Osteoblast (primary cell): Measurements from ENCODE around the gene PLSCR4. TPM values are rescaled to one million over a fixed set of nuclear protein-coding genes. Genes with fewer than 3 reads are reported as not detected.

ENCODE experiments used
- DNase-seq: peaks from one replicate; pipeline ENCODE4 v3.0.0; 2011; ENCODE audit warnings: low spot score, mixed read lengths; ENCODE audit not compliant: insufficient read length; ENCODE audit errors: missing footprints
- H2AFZ ChIP-seq: 2 replicates; pipeline ENCODE4 v1.6.0; 2011; ENCODE audit warnings: mild to moderate bottlenecking, low read length
- H3K27ac ChIP-seq: 2 replicates; pipeline ENCODE4 v1.5.1; 2011; ENCODE audit warnings: mild to moderate bottlenecking, low read depth, low read length, moderate library complexity
- H3K27me3 ChIP-seq: 2 replicates; pipeline ENCODE4 v1.6.0; 2012; ENCODE audit warnings: mild to moderate bottlenecking, control low read depth, inconsistent platforms, low read length, moderate library complexity; ENCODE audit not compliant: insufficient read depth
- H3K36me3 ChIP-seq: 2 replicates; pipeline ENCODE4 v1.5.1; 2011; ENCODE audit warnings: mild to moderate bottlenecking, low read length, control low read depth, moderate library complexity; ENCODE audit not compliant: insufficient read depth
- H3K4me1 ChIP-seq: 2 replicates; pipeline ENCODE4 v1.5.1; 2011; ENCODE audit warnings: mild to moderate bottlenecking, low read length, control low read depth, moderate library complexity; ENCODE audit not compliant: insufficient read depth
- H3K4me2 ChIP-seq: 2 replicates; pipeline ENCODE4 v1.6.0; 2011; ENCODE audit warnings: mild to moderate bottlenecking, low read length; ENCODE audit not compliant: insufficient read depth
- H3K4me3 ChIP-seq: fragments of 200-600 bp; sonication (generic); 3 replicates; pipeline ENCODE4 v1.5.1; 2012; ENCODE audit warnings: mild to moderate bottlenecking, low read length, inconsistent platforms; ENCODE audit not compliant: insufficient read depth
- H3K79me2 ChIP-seq: 2 replicates; pipeline ENCODE4 v1.6.0; 2012; ENCODE audit warnings: mild to moderate bottlenecking, low read length, control low read depth, inconsistent platforms; ENCODE audit not compliant: insufficient read depth
- H3K9me3 ChIP-seq: 2 replicates; pipeline ENCODE4 v1.5.1; 2011; ENCODE audit warnings: low read depth, low read length, control low read depth
- H4K20me1 ChIP-seq: 2 replicates; pipeline ENCODE4 v1.6.0; 2012; ENCODE audit warnings: mild to moderate bottlenecking, low read length, control low read depth; ENCODE audit not compliant: insufficient read depth
- CTCF ChIP-seq: IDR thresholded peaks from 2 replicates; pipeline ENCODE4 v1.5.1; 2011; ENCODE audit warnings: mild to moderate bottlenecking, low read depth, low read length, moderate library complexity; ENCODE audit errors: extremely low read depth
- total RNA-seq: library from RNA; depleted of rRNA; stranded (reverse); fragments of >200 nt; gene quantifications from 2 replicates; pipeline ENCODE4 v1.2.3, GENCODE V29; 2012

The PLSCR4 gene
- total RNA-seq, 1 donor, result 54.6 TPM

GRCh38 chr3:146195030-146195429 lies 55.9 kb downstream of the PLSCR4 start:
- Histone ChIP-seq H2AFZ (no peak overlapping the region), H3K4me1 (no peaks in the 10 kb centered on the region), H3K27ac (no peak overlapping the region), H4K20me1 (no peaks in the 10 kb centered on the region), H3K4me2 (no peak overlapping the region), H3K36me3 (peaks cover 5% of the 10 kb centered on the region), H3K79me2 (no peaks in the 10 kb centered on the region), H3K9me3 (no peaks in the 10 kb centered on the region), H3K27me3 (no peaks in the 10 kb centered on the region), H3K4me3 (no peak overlapping the region)
- no peak for TF ChIP-seq CTCF
- DNase-seq, result no peak

GRCh38 chr3:146191051-146191450 lies 59.9 kb downstream of the PLSCR4 start:
- Histone ChIP-seq H3K36me3 (peaks cover 5% of the 10 kb centered on the region), H3K4me1 (no peaks in the 10 kb centered on the region), H3K27me3 (no peaks in the 10 kb centered on the region), H4K20me1 (no peaks in the 10 kb centered on the region), H3K4me3 (no peak overlapping the region), H2AFZ (no peak overlapping the region), H3K79me2 (no peaks in the 10 kb centered on the region), H3K4me2 (no peak overlapping the region), H3K27ac (no peak overlapping the region), H3K9me3 (no peaks in the 10 kb centered on the region)
- TF ChIP-seq CTCF, result no peak
- DNase-seq, result no peak

DNA sequence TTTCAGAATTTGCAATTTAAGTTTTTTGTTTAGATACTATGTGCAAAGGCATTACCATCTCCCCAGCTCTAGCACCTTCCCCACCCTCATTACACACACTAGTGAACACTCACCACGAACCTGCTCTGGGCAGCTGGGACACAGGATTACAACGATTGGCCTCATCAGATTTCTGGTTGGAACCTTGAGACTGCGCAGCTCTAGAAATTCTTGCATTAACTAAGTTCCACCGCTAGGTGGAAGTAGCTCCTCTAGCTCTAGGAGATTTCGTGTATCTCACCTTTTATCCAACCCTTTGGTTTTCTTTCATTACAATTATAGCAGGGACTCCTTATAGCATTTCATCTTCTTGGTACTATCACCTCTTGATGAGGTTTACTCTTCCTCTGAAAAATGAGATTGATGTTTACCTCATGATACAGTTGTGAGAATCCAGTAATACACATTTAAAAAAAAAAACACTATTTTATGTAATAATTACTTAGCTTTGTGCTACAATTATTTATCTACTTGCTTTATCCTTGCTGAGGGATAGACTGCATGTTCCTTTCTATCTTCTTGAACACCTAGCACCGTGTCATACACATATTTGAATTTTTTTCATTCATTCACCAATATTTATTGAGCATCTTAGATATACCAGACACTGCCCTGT lies 61.3 kb downstream of the PLSCR4 start:
- peak; percentile 74 for DNase-seq
- Histone ChIP-seq H3K27me3 (no peaks in the 10 kb centered on the region), H3K27ac (no peak overlapping the region), H3K79me2 (no peaks in the 10 kb centered on the region), H3K4me2 (no peak overlapping the region), H4K20me1 (no peaks in the 10 kb centered on the region), H3K4me3 (no peak overlapping the region), H2AFZ (no peak overlapping the region), H3K4me1 (peaks cover 2% of the 10 kb centered on the region), H3K9me3 (no peaks in the 10 kb centered on the region), H3K36me3 (no peaks in the 10 kb centered on the region)
- peak; percentile 81 for TF ChIP-seq CTCF

DNA sequence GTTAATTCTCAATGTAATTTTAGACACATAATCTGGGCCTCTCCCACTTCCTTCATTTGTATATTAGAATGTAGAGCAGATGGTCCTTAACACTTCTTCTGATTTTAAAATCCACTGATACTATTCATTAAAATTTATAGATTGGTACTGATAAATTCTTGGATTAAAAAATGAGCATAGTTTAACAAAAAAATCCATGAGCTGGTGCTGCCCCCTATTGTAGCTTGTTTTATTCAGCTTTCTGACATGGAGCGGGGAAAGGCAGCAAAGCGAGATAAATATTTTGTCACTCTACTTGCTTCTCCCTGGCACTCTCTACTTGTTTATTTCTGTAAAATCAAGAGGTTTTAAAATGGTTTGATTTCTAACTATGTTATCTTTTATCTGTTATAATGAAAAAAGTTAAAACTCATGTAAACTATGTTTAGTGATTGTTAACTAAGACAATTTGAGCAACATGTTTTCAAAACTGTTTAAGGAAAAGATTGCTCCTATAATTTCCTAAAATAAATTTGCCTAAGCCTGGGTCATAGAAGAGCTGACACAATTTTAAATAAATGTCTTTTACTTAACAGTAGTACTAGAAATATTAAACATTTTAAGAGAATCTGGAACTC lies 63.5 kb downstream of the PLSCR4 start:
- Histone ChIP-seq H3K4me3 (no peak overlapping the region), H3K4me1 (peaks cover 5% of the 10 kb centered on the region), H4K20me1 (no peaks in the 10 kb centered on the region), H2AFZ (no peak overlapping the region), H3K9me3 (no peaks in the 10 kb centered on the region), H3K4me2 (peak overlapping the region; percentile 16), H3K27me3 (no peaks in the 10 kb centered on the region), H3K79me2 (no peaks in the 10 kb centered on the region), H3K36me3 (no peaks in the 10 kb centered on the region), H3K27ac (no peak overlapping the region)
- peak; percentile 78 for TF ChIP-seq CTCF
- DNase-seq, result no peak
